SW 1271 (cell line): ENCODE data around the gene PPP1R9A.

Experiments used
- DNase-seq, 2 experiments: peaks; one replicate each; lab custom pipeline; 2025; lab: John Stamatoyannopoulos, UW

Gene PPP1R9A

GRCh38 chr7:95320651-95321050 lies 413.3 kb downstream of the PPP1R9A start:
- DNase-seq = no peak

DNA sequence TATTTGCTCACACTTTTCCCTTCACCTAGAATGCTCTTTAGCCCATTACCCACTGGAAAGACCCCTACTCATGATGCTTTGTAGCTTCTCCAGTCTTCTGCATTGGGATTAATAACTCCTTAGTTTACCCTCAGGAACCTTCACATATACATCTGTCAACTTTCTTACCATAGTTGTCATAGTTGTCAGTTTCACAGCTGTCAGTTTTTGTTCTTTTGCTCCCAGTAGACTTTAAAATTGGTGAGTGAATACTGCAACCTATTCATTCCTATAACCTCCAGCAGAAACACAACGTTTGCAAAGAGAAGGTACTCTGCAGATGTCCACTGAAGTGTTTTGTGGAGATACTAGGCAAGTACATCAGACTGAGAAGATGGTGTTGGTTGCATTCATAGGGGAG lies 414.3 kb downstream of the PPP1R9A start:
- DNase-seq = no peak

DNA sequence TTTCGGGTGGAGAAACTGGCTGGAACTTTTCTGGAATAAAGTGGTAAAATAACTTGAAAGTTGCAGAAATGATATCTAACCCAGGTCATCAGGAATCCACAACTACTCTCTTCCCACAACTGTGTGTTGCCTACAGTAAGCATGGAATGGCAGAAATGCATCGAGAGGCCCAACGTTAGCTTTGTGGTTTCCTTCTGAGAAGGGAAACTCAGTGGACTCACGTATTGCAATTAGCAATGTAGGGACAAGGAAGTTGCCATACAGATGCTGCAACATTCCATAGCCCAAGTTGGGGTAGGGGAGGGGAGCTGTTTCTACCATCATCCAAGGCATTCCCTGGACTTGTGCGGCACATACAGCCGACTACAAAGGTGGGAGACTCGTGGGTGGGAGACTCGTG lies 415.0 kb downstream of the PPP1R9A start:
- no peak for DNase-seq

- DNase-seq = no peak
Observed at GRCh38 chr7:95322854-95323253, 415.5 kb downstream of the PPP1R9A start.

- no peak for DNase-seq
Observed at GRCh38 chr7:95323410-95324129, 416.2 kb downstream of the PPP1R9A start.

DNA sequence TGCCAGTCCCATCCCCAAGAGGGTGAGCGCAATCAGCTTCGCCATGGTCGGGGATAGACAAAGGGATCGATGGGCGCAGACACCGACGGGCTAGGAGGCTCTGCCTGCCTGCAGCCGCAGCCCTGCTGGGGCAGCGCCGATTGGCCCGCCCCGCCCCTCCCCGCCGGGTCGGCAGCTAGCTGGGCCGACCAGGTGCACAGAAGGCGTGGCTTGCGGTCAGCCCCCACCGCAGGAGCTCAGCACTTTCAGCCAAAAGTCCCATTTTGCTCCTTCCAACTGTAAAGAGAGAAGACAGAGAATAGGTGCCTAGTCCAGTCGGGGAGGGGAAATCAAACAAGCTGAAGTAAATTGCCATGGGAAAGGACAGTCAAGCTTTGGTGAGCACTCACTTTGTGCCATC lies 417.0 kb downstream of the PPP1R9A start, which contains the start of gene PON1:
TSS of gene PON1 (minus strand) at position 102 of the 400 bp plus-strand sequence. CDS start at position 45, 57 bp downstream.
- DNase-seq = no peak

DNA sequence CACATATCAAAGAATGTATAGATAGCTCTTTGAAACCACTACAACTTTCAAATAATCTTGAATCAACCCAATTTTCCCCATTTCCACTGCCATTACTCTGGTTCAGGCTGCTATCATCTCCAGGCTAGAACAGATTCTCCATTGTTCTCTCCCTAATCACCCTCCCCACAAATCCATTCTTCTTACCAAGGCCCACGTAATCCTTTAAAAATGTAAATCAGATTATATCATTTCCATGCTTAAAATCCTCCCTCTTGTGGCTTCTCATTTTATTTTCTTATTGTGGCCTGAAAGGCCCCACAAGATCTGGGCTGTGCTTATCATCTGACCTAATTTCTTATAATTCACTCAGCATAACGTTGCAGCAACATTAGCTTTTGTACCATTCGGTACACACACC lies 420.0 kb downstream of the PPP1R9A start:
- no peak for DNase-seq

GRCh38 chr7:95330204-95330960 lies 423.0 kb downstream of the PPP1R9A start:
- no peak for DNase-seq

DNA sequence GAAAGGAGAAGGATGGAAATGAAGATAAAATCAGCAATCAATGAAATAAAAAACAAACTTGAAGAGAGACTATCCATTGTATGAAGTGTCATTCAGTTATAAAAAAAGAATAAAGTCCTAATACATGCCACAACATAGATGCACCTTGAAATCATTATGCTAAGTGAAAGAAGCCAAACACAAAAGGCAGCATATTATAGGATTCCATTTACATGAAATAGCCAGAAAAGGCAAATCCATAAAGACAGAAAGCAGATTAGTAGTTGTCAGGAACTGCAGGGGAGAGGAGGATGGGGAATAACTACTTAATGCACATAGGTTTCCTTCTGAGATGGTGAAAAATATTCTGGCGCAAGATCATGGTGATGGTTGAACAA lies 423.6 kb downstream of the PPP1R9A start:
- DNase-seq = no peak

GRCh38 chr7:95334447-95334846 lies 427.1 kb downstream of the PPP1R9A start:
- DNase-seq = no peak

GRCh38 chr7:95335093-95335492 lies 427.7 kb downstream of the PPP1R9A start:
- DNase-seq = no peak

- DNase-seq = no peak
Observed at GRCh38 chr7:95338832-95339231, 431.4 kb downstream of the PPP1R9A start.

DNA sequence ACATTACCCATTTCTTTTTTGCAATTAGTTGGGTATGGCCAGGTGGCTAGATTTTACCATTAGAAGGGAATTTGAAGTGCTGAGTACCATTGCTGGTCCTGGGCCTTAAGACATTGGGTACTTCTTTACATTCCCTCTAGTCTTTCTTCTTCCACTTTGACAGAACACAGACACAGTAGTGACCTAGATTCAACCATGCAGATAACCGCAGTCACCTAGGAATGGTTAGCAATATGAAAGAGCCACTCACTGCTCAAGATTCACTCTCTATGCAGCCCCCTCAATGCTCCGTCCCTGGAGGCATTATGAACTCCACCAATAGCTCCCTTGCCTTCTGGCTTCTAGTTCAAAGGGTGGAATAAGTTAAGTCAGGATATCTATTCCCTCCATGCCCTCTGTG lies 433.1 kb downstream of the PPP1R9A start:
- DNase-seq = no peak

DNA sequence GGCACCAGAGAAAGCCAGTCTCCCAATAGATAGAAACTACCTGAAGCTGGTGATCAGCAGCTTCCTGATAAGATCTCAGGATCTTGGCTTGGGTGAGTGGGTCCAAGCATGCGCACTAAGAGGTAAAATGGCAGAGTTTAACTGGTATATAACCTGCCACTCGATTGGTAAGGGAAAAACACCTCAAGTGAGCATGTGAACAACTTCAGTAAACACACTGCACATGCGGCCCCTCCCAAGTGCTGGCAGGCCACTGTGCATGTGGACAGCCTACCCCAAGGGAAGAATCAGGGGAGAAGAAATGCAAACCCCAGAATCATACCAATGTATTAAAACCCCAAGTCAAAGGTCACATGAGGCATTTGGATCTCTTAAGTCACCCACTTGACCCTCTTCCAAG lies 434.6 kb downstream of the PPP1R9A start:
- DNase-seq = no peak

- DNase-seq = no peak
Observed at GRCh38 chr7:95342642-95343307, 435.4 kb downstream of the PPP1R9A start.
